ENCODE data around the gene MFSD11. TPM values are rescaled to one million over a fixed set of nuclear protein-coding genes. Genes with fewer than 3 reads are reported as not detected.

Gene MFSD11
- total RNA-seq, 4 donors from 2014 or later: 7.6 to 41.3 (median 25.7) TPM

GRCh38 chr17:76735586-76736348 is 2.2 kb upstream of the MFSD11 start:
- H3K9me3 ChIP-seq: no peaks in the 10 kb centered on the region
- peak overlapping the region; percentile 82 to 100 (median 93) for H3K4me3 ChIP-seq
- 0 to 4% methylated on average over 5 to 20 of the region's 20 CpGs for WGBS, 2 donors (ENCODE audit: low coverage in 1 of 2)
- no peak for TF ChIP-seq POLR2A (IDR thresholded peaks at IDR 0.05)
- TF ChIP-seq EP300 (IDR thresholded peaks at IDR 0.05; ENCODE audit: low read depth): no peak
- no peak for TF ChIP-seq CTCF (IDR thresholded peaks at IDR 0.05)
- no peak for TF ChIP-seq POLR2AphosphoS5 (IDR thresholded peaks at IDR 0.05)
- H3K36me3 ChIP-seq: peaks cover 0 to 37% (median 9%) of the 10 kb centered on the region in 4 donors
- no peaks in the 10 kb centered on the region for H3K27me3 ChIP-seq
- H3K27ac ChIP-seq: peak overlapping the region; percentile 99 to 100 (median 100)
- peaks cover 39 to 75% (median 47%) of the 10 kb centered on the region in 4 donors for H3K4me1 ChIP-seq
- intact Hi-C loops (cut with DNase I; ENCODE audit: low total_unique reads): no loop called here
- in situ Hi-C loops (cut with MboI; ENCODE audit: low pct_ligation_motif_present in 1 of 4, low pct_unique_long_range_greater_than_20kb in 1 of 4, low sequenced_read_pairs in 3 of 4): no loop called here
- no peak for DNase-seq

- 1% methylated on average over 54 of the region's 117 CpGs; no CpG with 5 or more reads in 1 of the 2 donors for WGBS, 2 donors (ENCODE audit: low coverage in 1 of 2)
- in situ Hi-C loops (cut with MboI; ENCODE audit: low pct_ligation_motif_present in 1 of 4, low pct_unique_long_range_greater_than_20kb in 1 of 4, low sequenced_read_pairs in 3 of 4): no loop called here
- Histone ChIP-seq H3K36me3 (peaks cover 0 to 37% (median 10%) of the 10 kb centered on the region in 4 donors), H3K27ac (peak overlapping the region; percentile 99 to 100 (median 100)), H3K9me3 (no peaks in the 10 kb centered on the region), H3K4me1 (peaks cover 37 to 76% (median 47%) of the 10 kb centered on the region in 4 donors), H3K4me3 (peak overlapping the region; percentile 82 to 100 (median 93)), H3K27me3 (no peaks in the 10 kb centered on the region)
- TF ChIP-seq CTCF (IDR thresholded peaks at IDR 0.05) (peak; percentile 20 to 57 (median 31)), POLR2AphosphoS5 (IDR thresholded peaks at IDR 0.05) (peak in 2 of 3 donors; percentile 64 to 65), POLR2A (IDR thresholded peaks at IDR 0.05) (peak; percentile 50), EP300 (IDR thresholded peaks at IDR 0.05; ENCODE audit: low read depth) (no peak)
- DNase-seq: peak; percentile 82
- intact Hi-C loops (cut with DNase I; ENCODE audit: low total_unique reads): no loop called here
Measured at GRCh38 chr17:76736349-76737081, 1.4 kb upstream of the MFSD11 start.

GRCh38 chr17:76737082-76737675 is 740 bp upstream of the MFSD11 start, which contains the start of gene SRSF2:
SRSF2 (minus strand) TSS chr17:76737331; CDS start chr17:76737160, 171 bp downstream.
- in situ Hi-C loops (cut with MboI; ENCODE audit: low pct_ligation_motif_present in 1 of 4, low pct_unique_long_range_greater_than_20kb in 1 of 4, low sequenced_read_pairs in 3 of 4): no loop called here
- Histone ChIP-seq H3K36me3 (peaks cover 0 to 40% (median 13%) of the 10 kb centered on the region in 4 donors), H3K27me3 (no peaks in the 10 kb centered on the region), H3K9me3 (no peaks in the 10 kb centered on the region), H3K4me3 (peak within 1 kb of the TSS; percentile 82 to 100 (median 93)), H3K4me1 (peaks cover 30 to 70% (median 46%) of the 10 kb centered on the region in 4 donors), H3K27ac (peak within 1 kb of the TSS; percentile 99 to 100 (median 100))
- intact Hi-C loops (cut with DNase I; ENCODE audit: low total_unique reads): no loop called here
- DNase-seq: peak; percentile 98
- WGBS, 2 donors (ENCODE audit: low coverage in 1 of 2): 0 to 1% methylated on average over 1 to 60 of the region's 60 CpGs
- no peak for TF ChIP-seq EP300 (IDR thresholded peaks at IDR 0.05; ENCODE audit: low read depth)
- TF ChIP-seq CTCF (IDR thresholded peaks at IDR 0.05): no peak
- peak; percentile 100 for TF ChIP-seq POLR2A (IDR thresholded peaks at IDR 0.05)
- peak; percentile 99 to 100 (median 100) for TF ChIP-seq POLR2AphosphoS5 (IDR thresholded peaks at IDR 0.05)
